Uterus (tissue), 2 donors: ENCODE measurements around the gene ACTL8.

Experiments used
- POLR2A ChIP-seq, 2 donors: fragments of 450-650 bp; IDR thresholded peaks; one replicate each; pipeline ENCODE4 v1.6.1; 2016; ENCODE audit warnings: antibody characterized with exemption in 2 of 2, mild to moderate bottlenecking in 1 of 2, moderate library complexity in 1 of 2
- TF ChIP-seq, protein P1 (sequence below), 4 experiments: fragments of 200-600 bp in 2 of 4; fragments of 450-650 bp in 2 of 4; sonication (generic) in 2 of 4; IDR thresholded peaks; one replicate each; pipeline ENCODE4 v1.5.1; 2016 to 2019; ENCODE audit warnings: antibody characterized with exemption in 4 of 4, mild to moderate bottlenecking in 2 of 4, moderate library complexity in 1 of 4

DNA sequence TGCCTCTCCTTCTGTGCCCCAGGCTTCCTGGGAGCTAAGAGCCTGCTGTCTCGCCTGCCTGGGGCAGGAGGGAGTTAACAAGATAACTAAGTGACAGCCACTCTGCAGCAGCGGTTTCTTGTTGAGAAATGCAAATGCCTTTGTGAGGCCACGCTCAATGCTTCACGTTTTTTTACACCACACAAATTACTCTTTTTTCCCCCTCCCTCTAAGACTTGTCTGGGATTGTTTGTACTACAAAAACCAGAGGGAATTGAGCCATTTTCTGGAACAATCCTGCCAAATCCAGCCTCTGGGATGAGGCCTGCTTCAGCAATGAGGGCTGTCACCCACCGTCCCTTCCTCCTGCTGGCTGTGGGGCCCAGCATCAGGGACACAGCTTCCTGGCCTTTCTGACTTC is 119.6 kb downstream of the ACTL8 start:
- TF ChIP-seq, protein P1, sequence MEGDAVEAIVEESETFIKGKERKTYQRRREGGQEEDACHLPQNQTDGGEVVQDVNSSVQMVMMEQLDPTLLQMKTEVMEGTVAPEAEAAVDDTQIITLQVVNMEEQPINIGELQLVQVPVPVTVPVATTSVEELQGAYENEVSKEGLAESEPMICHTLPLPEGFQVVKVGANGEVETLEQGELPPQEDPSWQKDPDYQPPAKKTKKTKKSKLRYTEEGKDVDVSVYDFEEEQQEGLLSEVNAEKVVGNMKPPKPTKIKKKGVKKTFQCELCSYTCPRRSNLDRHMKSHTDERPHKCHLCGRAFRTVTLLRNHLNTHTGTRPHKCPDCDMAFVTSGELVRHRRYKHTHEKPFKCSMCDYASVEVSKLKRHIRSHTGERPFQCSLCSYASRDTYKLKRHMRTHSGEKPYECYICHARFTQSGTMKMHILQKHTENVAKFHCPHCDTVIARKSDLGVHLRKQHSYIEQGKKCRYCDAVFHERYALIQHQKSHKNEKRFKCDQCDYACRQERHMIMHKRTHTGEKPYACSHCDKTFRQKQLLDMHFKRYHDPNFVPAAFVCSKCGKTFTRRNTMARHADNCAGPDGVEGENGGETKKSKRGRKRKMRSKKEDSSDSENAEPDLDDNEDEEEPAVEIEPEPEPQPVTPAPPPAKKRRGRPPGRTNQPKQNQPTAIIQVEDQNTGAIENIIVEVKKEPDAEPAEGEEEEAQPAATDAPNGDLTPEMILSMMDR (IDR thresholded peaks at IDR 0.05) = no peak
- TF ChIP-seq POLR2A (IDR thresholded peaks at IDR 0.05) = no peak
